Measurements from ENCODE around the gene EPHB1.

DNA sequence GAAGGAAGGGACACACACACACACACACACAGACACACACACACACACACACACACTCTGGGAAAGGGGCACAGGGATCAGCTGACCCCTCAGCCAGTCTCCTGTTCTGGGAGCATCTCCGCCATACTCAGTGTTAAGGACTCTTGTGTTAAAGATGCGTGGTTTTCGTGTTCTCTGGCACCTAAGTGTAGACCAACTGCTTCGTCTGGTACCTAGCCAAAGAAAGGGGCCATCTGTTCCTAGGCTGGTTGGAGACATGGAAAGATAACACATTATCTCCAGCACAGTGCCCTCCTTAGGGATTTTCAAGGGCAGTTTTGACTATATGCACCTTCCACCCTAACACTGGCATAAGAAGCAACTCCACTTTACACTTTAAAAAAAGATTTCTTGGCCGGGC is 65.1 kb downstream of the EPHB1 start:
- TF ChIP-seq, protein P1, sequence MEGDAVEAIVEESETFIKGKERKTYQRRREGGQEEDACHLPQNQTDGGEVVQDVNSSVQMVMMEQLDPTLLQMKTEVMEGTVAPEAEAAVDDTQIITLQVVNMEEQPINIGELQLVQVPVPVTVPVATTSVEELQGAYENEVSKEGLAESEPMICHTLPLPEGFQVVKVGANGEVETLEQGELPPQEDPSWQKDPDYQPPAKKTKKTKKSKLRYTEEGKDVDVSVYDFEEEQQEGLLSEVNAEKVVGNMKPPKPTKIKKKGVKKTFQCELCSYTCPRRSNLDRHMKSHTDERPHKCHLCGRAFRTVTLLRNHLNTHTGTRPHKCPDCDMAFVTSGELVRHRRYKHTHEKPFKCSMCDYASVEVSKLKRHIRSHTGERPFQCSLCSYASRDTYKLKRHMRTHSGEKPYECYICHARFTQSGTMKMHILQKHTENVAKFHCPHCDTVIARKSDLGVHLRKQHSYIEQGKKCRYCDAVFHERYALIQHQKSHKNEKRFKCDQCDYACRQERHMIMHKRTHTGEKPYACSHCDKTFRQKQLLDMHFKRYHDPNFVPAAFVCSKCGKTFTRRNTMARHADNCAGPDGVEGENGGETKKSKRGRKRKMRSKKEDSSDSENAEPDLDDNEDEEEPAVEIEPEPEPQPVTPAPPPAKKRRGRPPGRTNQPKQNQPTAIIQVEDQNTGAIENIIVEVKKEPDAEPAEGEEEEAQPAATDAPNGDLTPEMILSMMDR (IDR thresholded peaks at IDR 0.05) = no peak
- TF ChIP-seq POLR2A (IDR thresholded peaks at IDR 0.05) = no peak

All from esophagus squamous epithelium (tissue), 4 donors.